ENCODE results near the gene SAMD9. TPM values are rescaled to one million over a fixed set of nuclear protein-coding genes. Genes with fewer than 3 reads are reported as not detected.

Gene SAMD9
- total and polyA plus RNA-seq, 2 donors (not counting 3 experiments of a cell fraction or from before 2014, with no cell fraction given) = 0.92 to 6.8 TPM

DNA sequence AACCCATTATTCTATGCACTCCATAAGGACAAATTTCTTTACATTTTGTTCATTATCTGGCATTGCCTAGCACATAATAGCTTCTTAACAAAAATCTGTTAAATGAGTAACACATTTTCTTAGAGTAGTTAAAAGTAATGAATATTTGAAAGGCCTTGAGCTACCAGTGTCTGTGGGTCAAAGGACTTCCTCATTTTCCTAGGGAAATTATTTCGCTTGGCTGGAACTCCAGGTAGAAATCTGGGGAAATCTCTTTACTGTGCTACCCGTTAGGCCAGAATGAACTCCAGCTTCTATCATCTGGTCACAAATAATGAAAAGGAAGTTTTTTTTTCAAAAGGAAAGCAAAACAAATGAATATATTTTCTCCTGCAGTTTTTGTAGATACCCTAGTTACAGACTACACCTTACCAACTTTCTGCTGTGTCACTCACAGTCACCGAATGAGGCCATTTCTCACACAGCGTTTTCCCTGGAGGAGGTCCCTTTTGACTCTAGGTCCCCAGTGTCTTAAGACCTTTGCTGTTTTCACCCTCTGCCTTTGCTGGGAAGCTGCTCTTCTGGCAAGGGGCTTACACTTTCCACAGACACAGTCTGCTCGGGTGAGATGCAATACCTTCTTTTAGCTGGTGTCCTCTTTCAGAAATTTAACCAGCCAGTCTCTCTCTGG is 28.8 kb upstream of the SAMD9 start:
- no peak for DNase-seq (ENCODE audit: low read depth, low spot score)
- Histone ChIP-seq H3K27ac (ENCODE audit: insufficient read depth, low read depth, low read length) (peak overlapping the region; percentile 50), H3K4me2 (ENCODE audit: insufficient read depth, low read length) (peak overlapping the region; percentile 98), H2AFZ (ENCODE audit: low read depth, low read length) (peak overlapping the region; percentile 96), H3K79me2 (ENCODE audit: control insufficient read depth, insufficient read depth, low read length) (no peaks in the 10 kb centered on the region), H3K9ac (replicated peaks; ENCODE audit: extremely low read depth, insufficient read depth, low read length) (peak overlapping the region; percentile 66), H3K9me1 (replicated peaks; ENCODE audit: control insufficient read depth, extremely low read depth, insufficient read depth, low read length) (no peaks in the 10 kb centered on the region), H3K27me3 (ENCODE audit: control insufficient read depth in 2 of 2, insufficient read depth in 2 of 2, low read length in 2 of 2) (no peaks in the 10 kb centered on the region), H3K36me3 (ENCODE audit: control insufficient read depth in 2 of 2, extremely low read depth in 1 of 2, insufficient read depth in 2 of 2, low read length in 2 of 2) (no peaks in the 10 kb centered on the region), H3K9me3 (replicated peaks; ENCODE audit: control insufficient read depth, insufficient read depth, low read length) (no peaks in the 10 kb centered on the region), H3K4me3 (replicated peaks in 1 of 3; ENCODE audit: insufficient read depth in 1 of 3, low read depth in 1 of 3, low read length in 3 of 3) (peak overlapping the region in 2 of 3 experiments; percentile 71 to 89), H3K4me1 (ENCODE audit: control insufficient read depth, extremely low read depth, insufficient read depth, low read length) (peaks cover 20% of the 10 kb centered on the region), H4K20me1 (replicated peaks; ENCODE audit: control insufficient read depth, extremely low read depth, insufficient read depth, low read length) (no peaks in the 10 kb centered on the region)
- intact Hi-C loops (cut with micrococcal nuclease) = loop anchor here (1.0 to 10.0 kb wide), 4 partner anchors 28 to 512 kb away; no protein-coding TSS in a partner anchor
- no peak for FAIRE-seq
- POLR2A ChIA-PET = no interaction called here
- no peak for TF ChIP-seq GATA2 (IDR thresholded peaks at IDR 0.05; ENCODE audit: insufficient read depth, insufficient read length, low read depth, low read length)
- TF ChIP-seq JUN (IDR thresholded peaks at IDR 0.05; ENCODE audit: borderline replicate concordance, insufficient read depth, insufficient read length, low read depth) = no peak
- TF ChIP-seq MYC (IDR thresholded peaks at IDR 0.05; ENCODE audit: low read depth, low read length) = no peak
- TF ChIP-seq, protein P1, sequence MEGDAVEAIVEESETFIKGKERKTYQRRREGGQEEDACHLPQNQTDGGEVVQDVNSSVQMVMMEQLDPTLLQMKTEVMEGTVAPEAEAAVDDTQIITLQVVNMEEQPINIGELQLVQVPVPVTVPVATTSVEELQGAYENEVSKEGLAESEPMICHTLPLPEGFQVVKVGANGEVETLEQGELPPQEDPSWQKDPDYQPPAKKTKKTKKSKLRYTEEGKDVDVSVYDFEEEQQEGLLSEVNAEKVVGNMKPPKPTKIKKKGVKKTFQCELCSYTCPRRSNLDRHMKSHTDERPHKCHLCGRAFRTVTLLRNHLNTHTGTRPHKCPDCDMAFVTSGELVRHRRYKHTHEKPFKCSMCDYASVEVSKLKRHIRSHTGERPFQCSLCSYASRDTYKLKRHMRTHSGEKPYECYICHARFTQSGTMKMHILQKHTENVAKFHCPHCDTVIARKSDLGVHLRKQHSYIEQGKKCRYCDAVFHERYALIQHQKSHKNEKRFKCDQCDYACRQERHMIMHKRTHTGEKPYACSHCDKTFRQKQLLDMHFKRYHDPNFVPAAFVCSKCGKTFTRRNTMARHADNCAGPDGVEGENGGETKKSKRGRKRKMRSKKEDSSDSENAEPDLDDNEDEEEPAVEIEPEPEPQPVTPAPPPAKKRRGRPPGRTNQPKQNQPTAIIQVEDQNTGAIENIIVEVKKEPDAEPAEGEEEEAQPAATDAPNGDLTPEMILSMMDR (IDR thresholded peaks at IDR 0.05; ENCODE audit: extremely low read depth in 1 of 2, insufficient read depth in 1 of 2, low read depth in 1 of 2, low read length in 2 of 2) = no peak
- TF ChIP-seq FOS (IDR thresholded peaks at IDR 0.05; ENCODE audit: borderline replicate concordance, insufficient read depth, low read length) = no peak
- TF ChIP-seq POLR2A (IDR thresholded peaks at IDR 0.05; ENCODE audit: low read depth, low read length) = no peak
- TF ChIP-seq EZH2 (IDR thresholded peaks at IDR 0.05; ENCODE audit: borderline replicate concordance, low read depth, low read length, severe bottlenecking) = no peak
- TF ChIP-seq POLR2AphosphoS5 (IDR thresholded peaks at IDR 0.05; ENCODE audit: insufficient read depth, low read depth, low read length) = no peak
- TF ChIP-seq, protein P2, sequence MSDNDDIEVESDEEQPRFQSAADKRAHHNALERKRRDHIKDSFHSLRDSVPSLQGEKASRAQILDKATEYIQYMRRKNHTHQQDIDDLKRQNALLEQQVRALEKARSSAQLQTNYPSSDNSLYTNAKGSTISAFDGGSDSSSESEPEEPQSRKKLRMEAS (IDR thresholded peaks at IDR 0.05; ENCODE audit: insufficient read depth, insufficient read length) = no peak
- CTCF ChIA-PET = interaction anchor here (1.0 to 1.5 kb wide), 2 partner anchors 81 to 82 kb away, joined by 3 read pairs; no protein-coding TSS in a partner anchor
- TSS peak; percentile 24 for BruUV-seq (replicated peaks)
- dilution Hi-C loops (cut with MboI; ENCODE audit: extremely low pct_ligation_motif_present, low sequenced_read_pairs) = no loop called here
